Endodermal cell (in vitro differentiated cells): ENCODE data around the gene GOLT1A. TPM values are rescaled to one million over a fixed set of nuclear protein-coding genes. Genes with fewer than 3 reads are reported as not detected.
A peak's percentile ranks its signal among the peaks of the same experiment; 100 is the strongest.

Experiments used
- DNase-seq: peaks from one replicate; pipeline ENCODE4 v3.0.0-alpha.2; 2017
- H3K27ac ChIP-seq: 2 replicates; pipeline ENCODE4 v1.5.1; 2013; ENCODE audit warnings: mild to moderate bottlenecking, low read depth, low read length, moderate library complexity
- H3K27me3 ChIP-seq: 2 replicates; pipeline ENCODE4 v1.6.1; 2013; ENCODE audit warnings: mild to moderate bottlenecking, low read length, moderate library complexity; ENCODE audit not compliant: insufficient read depth, control insufficient read depth, poor library complexity, severe bottlenecking
- H3K36me3 ChIP-seq: 2 replicates; pipeline ENCODE4 v1.7.0; 2013; ENCODE audit warnings: mild to moderate bottlenecking, low read length, moderate library complexity; ENCODE audit not compliant: control insufficient read depth, insufficient read depth
- H3K4me1 ChIP-seq: one replicate; pipeline ENCODE4 v1.7.0; 2013; ENCODE audit warnings: low read length; ENCODE audit not compliant: control insufficient read depth, insufficient read depth
- H3K4me3 ChIP-seq: 2 replicates; pipeline ENCODE4 v1.5.1; 2013; ENCODE audit warnings: mild to moderate bottlenecking, low read length, moderate library complexity
- H3K9ac ChIP-seq: 2 replicates; pipeline ENCODE4 v1.6.1; 2013; ENCODE audit warnings: mild to moderate bottlenecking, low read length, moderate library complexity; ENCODE audit not compliant: poor library complexity, severe bottlenecking; ENCODE audit errors: extremely low read depth
- H3K9me3 ChIP-seq: 2 replicates; pipeline ENCODE4 v1.6.1; 2013; ENCODE audit warnings: mild to moderate bottlenecking, low read length, moderate library complexity; ENCODE audit not compliant: control insufficient read depth
- H3K27ac Mint-ChIP-seq: 2 replicates; pipeline ENCODE4 v1.8.0; 2020; ENCODE audit warnings: mixed read lengths
- H3K27me3 Mint-ChIP-seq: 2 replicates; pipeline ENCODE4 v1.8.0; 2021; ENCODE audit warnings: mild to moderate bottlenecking, mixed read lengths; ENCODE audit not compliant: insufficient read depth
- H3K36me3 Mint-ChIP-seq: 2 replicates; pipeline ENCODE4 v1.8.0; 2020; ENCODE audit warnings: low read depth, mixed read lengths
- H3K4me1 Mint-ChIP-seq: 2 replicates; pipeline ENCODE4 v1.8.0; 2020; ENCODE audit warnings: mixed read lengths
- H3K4me3 Mint-ChIP-seq: 2 replicates; pipeline ENCODE4 v1.8.0; 2020; ENCODE audit warnings: mild to moderate bottlenecking, moderate library complexity, mixed read lengths
- H3K9me3 Mint-ChIP-seq: 2 replicates; pipeline ENCODE4 v1.8.0; 2020; ENCODE audit warnings: mild to moderate bottlenecking, mixed read lengths
- CTCF ChIP-seq: fragments of 200-600 bp; sonication (generic); conservative IDR thresholded peaks from 2 replicates; pipeline ENCODE4 v1.5.0; 2021; ENCODE audit warnings: antibody characterized with exemption, mild to moderate bottlenecking
- WGBS, 2 experiments: methylation state at CpG; one replicate each; pipeline versions ENCODE4 v1.1.5 to v1.1.7; 2013; ENCODE audit warnings: missing lambda C conversion rate in 2 of 2, mixed read lengths in 1 of 2; ENCODE audit not compliant: insufficient coverage in 1 of 2, insufficient read length in 1 of 2; 5-methylcytosine and 5-hydroxymethylcytosine counted together
- total RNA-seq, 2 donors: library from RNA; stranded (reverse); fragmentation: NEBNext Ultra II Directional in 1 of 2; extraction: Animal tissue kit (Norgen Biotek cat#: 25700) in 1 of 2; gene quantifications; 2 replicates in 1 of 2; 3 replicates in 1 of 2; pipeline ENCODE4 v1.2.1, GENCODE V29; 2021

Gene GOLT1A
- total RNA-seq, 2 donors from 2014 or later: 1.8 to 6.2 TPM

- no peak within 1 kb of the TSS for H3K27ac ChIP-seq
- TF ChIP-seq CTCF: no peak
- H3K4me1 Mint-ChIP-seq: no peaks in the 10 kb centered on the region
- H3K27ac Mint-ChIP-seq: no peak within 1 kb of the TSS
- peaks cover 33% of the 10 kb centered on the region for H3K9me3 ChIP-seq
- no peaks in the 10 kb centered on the region for H3K36me3 ChIP-seq
- peaks cover 15% of the 10 kb centered on the region for H3K27me3 Mint-ChIP-seq
- H3K36me3 Mint-ChIP-seq: no peaks in the 10 kb centered on the region
- no peaks in the 10 kb centered on the region for H3K4me1 ChIP-seq
- H3K4me3 Mint-ChIP-seq: no peak within 1 kb of the TSS
- peaks cover 5% of the 10 kb centered on the region for H3K27me3 ChIP-seq
- peaks cover 39% of the 10 kb centered on the region for H3K9me3 Mint-ChIP-seq
- no peak for DNase-seq
- no peak within 1 kb of the TSS for H3K4me3 ChIP-seq
- 90 to 97% methylated on average over 3 to 5 of the region's 5 CpGs for WGBS, 2 experiments
- no peak within 1 kb of the TSS for H3K9ac ChIP-seq
These were observed 47.6 kb downstream of the GOLT1A start, which contains the start of gene REN for GRCh38 chr1:204166219-204166618. REN (minus strand) TSS chr1:204166337; CDS start chr1:204166293, 44 bp downstream.

DNA sequence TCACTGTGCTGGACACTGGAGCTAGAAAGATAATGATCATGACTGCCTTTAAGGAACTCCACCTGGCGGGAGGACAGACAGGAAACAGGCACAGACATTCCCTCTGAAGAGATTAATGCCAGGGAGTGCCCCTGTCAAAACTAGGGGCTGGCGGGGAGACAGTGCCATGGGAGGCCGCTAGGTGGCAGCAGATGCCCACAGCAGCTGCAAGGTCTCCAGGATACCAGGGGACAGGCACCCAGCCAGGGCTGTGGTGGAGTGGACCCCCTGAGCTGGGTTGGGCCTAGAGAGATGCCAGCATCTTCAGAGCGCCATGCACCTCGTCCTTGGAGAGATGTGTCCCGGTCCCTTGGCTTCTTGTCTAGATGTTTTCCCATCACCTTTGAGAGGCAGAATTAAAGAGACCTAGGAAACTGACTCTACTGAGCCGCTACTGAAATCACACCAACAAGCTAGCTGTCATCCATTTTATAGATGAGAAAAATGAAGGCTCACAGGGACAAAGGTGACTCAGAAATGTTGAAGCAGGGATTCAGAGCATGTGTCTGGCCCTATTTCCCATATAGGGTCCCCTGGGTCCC, 51.2 kb downstream of the GOLT1A start:
- no peak overlapping the region for H3K4me3 ChIP-seq
- peaks cover 17% of the 10 kb centered on the region for H3K27me3 ChIP-seq
- no peaks in the 10 kb centered on the region for H3K36me3 ChIP-seq
- peak; percentile 99 for TF ChIP-seq CTCF
- no peaks in the 10 kb centered on the region for H3K4me1 ChIP-seq
- H3K9me3 ChIP-seq: peaks cover 1% of the 10 kb centered on the region
- Mint-ChIP-seq H3K27ac (no peak overlapping the region), H3K36me3 (no peaks in the 10 kb centered on the region), H3K4me3 (no peak overlapping the region), H3K9me3 (peaks cover 5% of the 10 kb centered on the region), H3K27me3 (peaks cover 19% of the 10 kb centered on the region), H3K4me1 (no peaks in the 10 kb centered on the region)
- WGBS, 2 experiments: 18 to 67% methylated on average over 2 to 7 of the region's 7 CpGs
- peak; percentile 96 for DNase-seq
- no peak overlapping the region for H3K27ac ChIP-seq
- no peak overlapping the region for H3K9ac ChIP-seq

DNA sequence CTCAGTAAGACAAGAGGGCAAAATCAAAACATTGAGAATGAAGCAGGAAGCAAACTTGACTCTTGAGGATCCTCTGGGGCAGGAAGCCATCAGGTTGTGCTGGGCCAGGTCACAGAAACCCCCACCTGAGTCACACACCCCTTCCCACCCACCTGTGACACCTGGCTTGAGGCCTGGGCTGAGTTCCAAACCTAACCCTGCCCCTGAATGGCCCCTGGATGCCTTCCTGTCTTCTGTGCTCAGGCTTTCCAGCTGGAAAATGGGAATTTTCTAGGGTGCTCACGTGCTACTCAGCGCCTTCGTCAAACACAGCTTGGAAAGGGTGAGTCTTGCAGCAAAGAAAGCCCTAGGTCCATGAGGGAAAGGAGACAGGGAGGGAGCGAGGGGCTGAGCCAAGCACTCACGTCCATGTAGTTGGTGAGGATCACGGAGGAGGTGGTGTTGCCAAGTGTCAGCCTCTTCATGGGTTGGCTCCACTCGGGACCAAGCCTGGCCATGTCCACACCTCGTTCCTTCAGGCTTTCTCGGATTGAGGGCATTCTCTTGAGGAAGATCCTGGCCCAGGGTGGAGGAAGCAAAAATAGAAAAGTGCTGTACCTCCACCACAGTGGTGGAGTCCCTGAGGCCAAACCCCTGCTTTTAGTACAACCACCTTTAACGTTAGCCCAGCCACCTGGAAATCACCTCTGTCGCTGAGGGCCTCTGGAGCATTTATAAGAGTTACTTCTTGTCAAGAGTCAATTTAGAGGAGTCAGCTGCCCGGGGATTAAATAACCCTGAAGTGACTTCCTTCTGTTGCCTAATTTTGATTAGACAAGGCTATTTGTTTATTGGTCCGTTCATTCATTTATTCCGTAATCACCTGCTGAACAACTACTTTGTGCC, 51.9 kb downstream of the GOLT1A start:
- Mint-ChIP-seq H3K9me3 (no peaks in the 10 kb centered on the region), H3K36me3 (no peaks in the 10 kb centered on the region), H3K27ac (no peak overlapping the region), H3K4me1 (no peaks in the 10 kb centered on the region), H3K27me3 (peaks cover 18% of the 10 kb centered on the region), H3K4me3 (no peak overlapping the region)
- no peak for TF ChIP-seq CTCF
- H3K27ac ChIP-seq: no peak overlapping the region
- WGBS, 2 experiments: 84 to 87% methylated on average over 13 to 14 of the region's 14 CpGs
- H3K36me3 ChIP-seq: no peaks in the 10 kb centered on the region
- no peaks in the 10 kb centered on the region for H3K9me3 ChIP-seq
- H3K27me3 ChIP-seq: peaks cover 19% of the 10 kb centered on the region
- H3K9ac ChIP-seq: no peak overlapping the region
- H3K4me3 ChIP-seq: no peak overlapping the region
- no peaks in the 10 kb centered on the region for H3K4me1 ChIP-seq
- DNase-seq: no peak
